GM12878 (cell line): ENCODE measurements around the gene CNMD. TPM values are rescaled to one million over a fixed set of nuclear protein-coding genes. Genes with fewer than 3 reads are reported as not detected.

Experiments used
- CREB1 ChIP-seq: IDR thresholded peaks from 2 replicates; pipeline ENCODE4 v1.6.1; 2012; ENCODE audit warnings: low read depth, mild to moderate bottlenecking, inconsistent platforms
- DPF2 ChIP-seq: fragments of 450-650 bp; IDR thresholded peaks from 2 replicates; pipeline ENCODE4 v1.6.1; 2017; ENCODE audit warnings: mild to moderate bottlenecking
- E4F1 ChIP-seq: fragments of 450-650 bp; IDR thresholded peaks from 2 replicates; pipeline ENCODE4 v1.6.1; 2018; ENCODE audit warnings: borderline replicate concordance, mild to moderate bottlenecking; ENCODE audit not compliant: partially characterized antibody
- GATAD2B ChIP-seq: fragments of 450-650 bp; conservative IDR thresholded peaks from 2 replicates; pipeline ENCODE4 v1.6.1; 2017; ENCODE audit warnings: low read depth, mild to moderate bottlenecking, moderate library complexity
- HDGF ChIP-seq: fragments of 450-650 bp; IDR thresholded peaks from 2 replicates; pipeline ENCODE4 v1.6.1; 2016; ENCODE audit warnings: antibody characterized with exemption
- IKZF1 ChIP-seq: fragments of 450-650 bp; conservative IDR thresholded peaks from 2 replicates; pipeline ENCODE4 v1.6.1; 2017; ENCODE audit warnings: antibody characterized with exemption, mild to moderate bottlenecking
- MYC ChIP-seq: IDR thresholded peaks from 2 replicates; pipeline ENCODE4 v1.6.1; 2011; ENCODE audit warnings: mild to moderate bottlenecking, low read length, moderate library complexity, inconsistent platforms; ENCODE audit not compliant: insufficient read depth, insufficient replicate concordance, insufficient read length, severe bottlenecking
- NKRF ChIP-seq: fragments of 450-650 bp; conservative IDR thresholded peaks from 2 replicates; pipeline ENCODE4 v1.6.1; 2017; ENCODE audit warnings: mild to moderate bottlenecking, moderate library complexity
- NR2F1 ChIP-seq: fragments of 450-650 bp; conservative IDR thresholded peaks from 2 replicates; pipeline ENCODE4 v1.6.1; 2017; ENCODE audit warnings: mild to moderate bottlenecking
- RAD21 ChIP-seq: IDR thresholded peaks from 2 replicates; pipeline ENCODE4 v1.6.1; 2011; ENCODE audit warnings: mild to moderate bottlenecking, low read depth, low read length, moderate library complexity; ENCODE audit not compliant: insufficient read depth
- ZNF384 ChIP-seq: IDR thresholded peaks from 2 replicates; pipeline ENCODE4 v1.6.1; 2012; ENCODE audit warnings: low read depth, mild to moderate bottlenecking, low read length, improper control_type of control experiment, borderline replicate concordance
- ZNF687 ChIP-seq: fragments of 450-650 bp; IDR thresholded peaks from 2 replicates; pipeline ENCODE4 v1.6.1; 2017; ENCODE audit warnings: mild to moderate bottlenecking, moderate library complexity
- polyA plus RNA-seq, 11 experiments: library from polyadenylated mRNA; depleted of rRNA in 4 of 11; unstranded in 6 of 11; stranded (reverse) in 5 of 11; fragments of >200 nt; fragmentation: Nextera tagmentation in 4 of 11; fragmentation: Illumina TruSeq in 1 of 11; extraction: Ambion mirVana in 4 of 11; extraction: Trizol in 1 of 11; gene quantifications; 1 replicate in 1 of 11; 2 replicates in 10 of 11; pipeline versions ENCODE4 v1.2.1 to v1.2.3, GENCODE V29; 2011 to 2016; ENCODE audit warnings: inconsistent platforms in 2 of 11, missing spikeins in 2 of 11, low read depth in 1 of 11
- total RNA-seq, 4 experiments: library from RNA; depleted of rRNA in 3 of 4; stranded (reverse); fragments of >200 nt in 3 of 4; fragmentation: Illumina TruSeq in 1 of 4; extraction: Trizol in 1 of 4; gene quantifications; 2 replicates each; pipeline versions ENCODE4 v1.2.1 to v1.2.3, GENCODE V29; 2013 to 2021

Gene CNMD
- total and polyA plus RNA-seq, 10 of the 15 experiments (the other 5 are each of a cell fraction or from before 2014, with no cell fraction given) = 0.31 to 1.6 (median 0.73) TPM

GRCh38 chr13:52738719-52739467, 727 bp downstream of the CNMD start (continued):
- TF ChIP-seq ZNF384 (no peak), CREB1 (no peak), MYC (no peak), GATAD2B (peak; percentile 52; the same call in 1 of the 2 replicates), ZNF687 (peak; percentile 74; the same call in 1 of the 2 replicates), NKRF (no peak), HDGF (no peak), IKZF1 (peak; percentile 53), E4F1 (no peak), DPF2 (0 out of 2 replicates have a peak, but pooled peaks have one; percentile 49), RAD21 (peak; percentile 47), NR2F1 (0 out of 2 replicates have a peak, but pooled peaks have one; percentile 13)
